Measurements from ENCODE around the gene PSAP. TPM values are rescaled to one million over a fixed set of nuclear protein-coding genes. Genes with fewer than 3 reads are reported as not detected.

Gene PSAP
- total RNA-seq, 2 experiments from 2014 or later: 93.1 to 97.0 TPM

DNA sequence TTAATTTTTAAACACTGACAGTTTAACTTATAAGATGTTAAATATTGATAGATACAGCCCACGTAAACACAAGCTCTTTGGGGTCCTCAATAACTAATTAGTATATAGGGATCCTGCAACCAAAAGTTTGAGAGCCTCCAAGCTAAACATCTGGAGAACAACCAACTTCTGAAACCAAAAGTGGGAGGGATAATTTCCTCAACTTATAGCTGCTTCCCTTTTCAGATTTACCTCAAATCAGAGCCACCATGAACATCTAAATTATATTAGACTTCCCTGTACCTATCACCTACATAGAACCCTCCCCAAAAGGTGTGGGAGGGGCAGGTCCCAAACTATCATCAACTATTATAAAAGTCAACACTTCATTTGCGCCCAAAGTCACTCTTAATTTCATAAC lies 8.6 kb downstream of the PSAP start:
- H3K9me3 Mint-ChIP-seq: peaks cover 2% of the 10 kb centered on the region
- no peaks in the 10 kb centered on the region for H3K27me3 Mint-ChIP-seq
- H3K4me1 Mint-ChIP-seq: peaks cover 73% of the 10 kb centered on the region
- H3K4me3 Mint-ChIP-seq: no peak overlapping the region
- peaks cover 3% of the 10 kb centered on the region for H3K36me3 Mint-ChIP-seq
- no peak overlapping the region for H3K27ac Mint-ChIP-seq
- no peak for DNase-seq

DNA sequence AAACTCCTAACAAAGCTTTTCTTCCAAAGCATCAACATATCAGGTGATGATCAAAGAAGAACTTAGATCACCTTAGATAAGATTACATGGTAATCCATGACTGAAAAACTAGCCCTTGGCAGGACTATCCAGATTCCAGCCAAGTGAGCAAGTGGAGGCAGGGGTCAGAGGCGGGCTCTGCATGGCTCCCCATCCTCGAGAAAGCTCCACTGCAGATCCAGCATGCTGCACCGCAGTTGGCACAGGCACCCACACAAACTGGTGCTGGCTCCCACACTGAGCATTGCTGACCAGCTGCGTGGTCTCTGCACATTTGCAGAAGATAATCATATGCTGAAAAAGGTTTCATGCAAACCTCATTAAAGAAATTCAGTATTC lies 10.1 kb downstream of the PSAP start:
- Mint-ChIP-seq H3K36me3 (peaks cover 3% of the 10 kb centered on the region), H3K27ac (no peak overlapping the region), H3K4me1 (peaks cover 80% of the 10 kb centered on the region), H3K27me3 (no peaks in the 10 kb centered on the region), H3K9me3 (peaks cover 2% of the 10 kb centered on the region), H3K4me3 (no peak overlapping the region)
- no peak for DNase-seq

DNA sequence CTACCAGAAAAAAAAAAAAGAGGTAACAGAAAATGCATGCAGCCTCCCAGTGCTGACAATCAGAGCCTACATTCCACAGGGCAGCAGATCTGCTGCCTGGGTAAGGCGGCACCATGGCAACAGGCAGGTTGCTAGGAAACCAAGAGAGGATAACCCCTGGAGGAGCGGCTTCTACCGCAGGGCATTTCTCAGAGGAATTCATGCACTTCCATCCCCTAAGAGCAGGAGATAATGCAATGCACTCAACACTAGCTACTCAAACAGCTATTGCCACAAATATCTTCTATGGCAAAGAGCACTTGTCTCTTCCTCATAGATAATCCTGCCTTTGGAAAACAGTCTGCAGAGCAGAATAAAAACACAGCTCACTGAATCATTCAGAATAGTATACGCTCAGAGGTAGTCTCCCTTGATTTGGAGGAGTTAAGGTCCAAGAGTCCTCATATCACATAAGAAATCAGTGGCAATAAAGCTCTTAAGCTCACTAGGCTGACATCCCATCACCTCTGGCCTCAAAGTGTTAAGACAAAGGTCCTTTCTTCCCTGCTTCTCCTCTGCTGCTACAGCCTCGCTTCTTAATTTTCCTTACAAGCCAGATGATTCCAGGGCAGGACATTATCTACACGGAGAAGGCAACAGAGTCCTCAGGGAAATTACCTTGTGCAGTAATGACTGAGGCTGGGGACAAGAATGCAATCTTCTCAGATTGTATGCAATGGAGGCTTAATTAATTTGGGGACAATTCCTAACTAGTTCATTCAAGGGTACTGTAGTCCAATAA lies 10.7 kb downstream of the PSAP start:
- Mint-ChIP-seq H3K4me3 (no peak overlapping the region), H3K27me3 (no peaks in the 10 kb centered on the region), H3K9me3 (peaks cover 2% of the 10 kb centered on the region), H3K27ac (no peak overlapping the region), H3K36me3 (peaks cover 3% of the 10 kb centered on the region), H3K4me1 (peaks cover 76% of the 10 kb centered on the region)
- DNase-seq: no peak

DNA sequence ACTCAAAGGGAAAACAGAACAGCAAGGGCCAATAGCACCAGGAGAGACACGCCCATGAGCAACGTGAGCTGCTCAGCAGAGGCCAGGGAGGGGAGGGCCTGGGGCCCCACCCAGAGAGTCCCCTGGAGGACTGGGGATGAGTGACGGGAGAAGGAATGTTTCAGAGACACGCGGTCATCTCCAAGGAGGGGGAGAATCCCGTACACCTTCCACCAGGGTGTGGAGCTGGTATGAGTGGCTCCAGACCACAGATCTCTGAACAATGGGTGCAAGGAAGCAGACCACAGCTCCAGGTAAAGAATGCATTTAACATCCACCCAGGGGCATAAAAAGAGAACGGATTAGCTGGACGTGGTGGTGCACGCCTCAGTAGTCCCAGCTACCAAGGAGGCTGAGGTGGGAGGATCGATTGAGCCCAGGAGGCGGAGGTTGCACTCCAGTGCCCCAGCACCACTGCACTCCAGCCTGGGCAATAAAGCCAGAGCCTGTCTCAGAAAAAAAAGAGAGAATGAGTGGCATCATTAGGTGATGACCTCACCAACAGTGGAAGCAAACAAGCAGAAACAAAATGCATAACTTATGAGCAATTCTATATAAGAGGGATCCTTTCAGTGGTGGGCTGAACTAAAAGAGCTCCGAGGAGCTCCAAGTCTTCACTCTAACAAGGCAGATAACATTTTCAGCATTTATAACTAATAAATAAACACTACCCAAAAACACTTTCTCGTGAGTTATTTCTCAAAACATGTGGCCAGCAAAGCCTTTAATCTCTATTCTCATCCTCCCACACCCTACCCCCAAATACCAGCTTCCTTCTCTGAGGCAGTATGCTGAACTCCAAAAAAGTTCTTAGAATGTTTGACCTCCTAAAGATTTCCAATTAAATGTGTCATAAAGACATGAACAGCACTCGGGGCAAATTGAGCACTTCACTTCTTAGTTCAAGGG lies 12.5 kb downstream of the PSAP start:
- Mint-ChIP-seq H3K4me3 (no peak overlapping the region), H3K9me3 (no peaks in the 10 kb centered on the region), H3K4me1 (peaks cover 68% of the 10 kb centered on the region)

DNA sequence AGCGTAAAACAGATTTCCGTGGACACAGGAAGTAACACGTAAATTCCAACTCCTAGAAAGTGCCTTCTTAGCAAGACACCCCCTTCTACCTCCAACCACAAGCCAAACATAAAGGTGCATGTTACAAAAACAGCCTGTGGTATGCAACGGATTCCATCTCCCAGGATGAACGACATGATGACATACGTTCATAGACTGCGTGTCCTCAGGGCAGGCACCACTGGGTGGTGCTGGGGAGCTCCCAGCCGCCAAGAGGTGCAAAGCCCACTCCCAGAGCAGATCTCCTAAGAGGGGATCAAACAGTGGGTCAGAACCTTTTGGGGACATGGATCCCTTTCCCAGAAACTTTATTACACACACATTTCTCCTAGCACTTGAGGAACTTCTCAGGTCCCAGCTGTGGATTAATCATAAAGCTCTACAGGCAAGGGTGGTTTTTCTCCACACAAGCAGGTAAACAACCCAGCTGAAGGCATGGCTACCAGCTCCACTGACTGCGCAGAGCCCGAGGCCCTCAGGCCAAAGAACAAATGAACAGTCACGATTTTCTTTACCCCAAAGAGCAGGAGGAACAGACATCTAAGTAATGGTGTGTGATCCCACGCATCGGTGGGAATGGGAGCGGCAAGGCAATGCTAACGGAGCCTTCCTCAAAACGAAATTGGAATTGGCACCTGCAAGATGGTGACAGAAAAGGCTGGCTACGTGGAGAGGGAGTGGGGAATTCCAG lies 13.8 kb downstream of the PSAP start:
- H3K4me1 Mint-ChIP-seq: peaks cover 63% of the 10 kb centered on the region
- no peaks in the 10 kb centered on the region for H3K27me3 Mint-ChIP-seq
- H3K27ac Mint-ChIP-seq: no peak overlapping the region
- H3K4me3 Mint-ChIP-seq: no peak overlapping the region
- no peaks in the 10 kb centered on the region for H3K9me3 Mint-ChIP-seq
- peak; percentile 14 for DNase-seq
- peaks cover 2% of the 10 kb centered on the region for H3K36me3 Mint-ChIP-seq

More for the DNA sequence above, 12.5 kb downstream of the PSAP start:
- DNase-seq: no peak
- Mint-ChIP-seq H3K36me3 (peaks cover 2% of the 10 kb centered on the region), H3K27ac (peak overlapping the region; percentile 5), H3K27me3 (no peaks in the 10 kb centered on the region)

DNA sequence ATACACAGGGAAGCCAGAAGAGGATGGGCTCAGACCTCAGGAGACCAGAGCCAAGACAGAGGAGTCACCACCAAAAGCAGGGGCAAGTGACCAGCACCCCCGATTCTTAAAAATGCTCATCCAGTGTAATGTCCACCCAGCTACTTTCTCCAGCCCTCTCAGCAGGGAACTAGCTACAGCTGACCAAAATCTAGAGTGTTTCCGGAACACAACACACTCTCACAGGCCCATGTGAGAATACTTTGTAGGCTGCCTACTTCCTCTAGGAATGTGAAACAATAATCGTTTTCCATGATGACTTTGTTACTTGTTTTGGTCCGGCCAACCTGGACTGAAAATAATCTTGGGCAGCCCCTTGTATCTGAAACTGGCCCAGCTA lies 14.5 kb downstream of the PSAP start:
- DNase-seq: no peak
- H3K27me3 Mint-ChIP-seq: no peaks in the 10 kb centered on the region
- H3K4me3 Mint-ChIP-seq: no peak overlapping the region
- no peaks in the 10 kb centered on the region for H3K9me3 Mint-ChIP-seq
- H3K4me1 Mint-ChIP-seq: peaks cover 60% of the 10 kb centered on the region
- H3K27ac Mint-ChIP-seq: no peak overlapping the region
- H3K36me3 Mint-ChIP-seq: peaks cover 3% of the 10 kb centered on the region

DNA sequence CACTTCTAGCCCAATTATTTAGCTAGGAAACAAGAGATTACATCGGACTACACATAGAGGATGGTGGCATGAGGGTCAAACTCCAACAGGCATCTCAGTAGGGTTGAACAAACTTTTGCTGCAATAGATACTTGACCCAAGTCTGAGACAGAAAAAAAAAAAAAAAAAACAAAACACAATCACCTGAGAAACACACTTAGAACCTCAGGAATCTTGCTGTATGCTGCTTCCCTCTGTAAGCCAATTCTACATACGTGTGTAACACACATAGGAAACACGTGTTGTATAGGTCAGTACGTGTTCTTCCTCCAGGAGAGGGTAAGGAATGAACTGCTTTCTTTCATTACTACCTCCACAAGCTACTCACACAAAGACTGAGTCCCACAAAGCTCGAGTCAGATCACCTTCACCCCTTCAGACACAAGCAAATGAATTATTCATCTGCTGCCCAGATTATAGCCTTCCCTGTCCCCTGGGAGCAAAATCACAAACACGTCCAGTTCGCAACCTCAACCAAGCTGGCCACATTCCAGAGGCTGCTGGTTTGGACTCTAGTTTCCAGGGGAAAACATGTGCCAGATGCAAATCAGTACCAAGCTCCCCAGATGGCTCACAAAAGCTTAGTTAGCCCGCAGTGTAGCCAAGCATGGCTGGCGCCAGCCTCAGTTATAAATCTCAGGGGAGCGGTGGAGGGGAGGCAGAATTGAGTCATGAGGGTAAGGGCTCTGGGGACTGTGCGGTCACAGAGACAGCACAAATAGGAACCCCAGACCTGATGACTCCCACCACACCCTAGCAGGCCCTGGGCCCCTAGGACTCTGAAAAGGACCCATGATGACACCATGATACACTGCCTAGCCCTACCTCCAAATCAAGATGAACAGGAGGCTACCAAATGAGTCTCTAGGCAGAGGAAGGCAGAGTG lies 15.1 kb downstream of the PSAP start:
- H3K36me3 Mint-ChIP-seq: peaks cover 7% of the 10 kb centered on the region
- H3K27me3 Mint-ChIP-seq: no peaks in the 10 kb centered on the region
- no peaks in the 10 kb centered on the region for H3K9me3 Mint-ChIP-seq
- DNase-seq: no peak
- H3K4me3 Mint-ChIP-seq: no peak overlapping the region
- H3K4me1 Mint-ChIP-seq: peaks cover 57% of the 10 kb centered on the region
- no peak overlapping the region for H3K27ac Mint-ChIP-seq

DNA sequence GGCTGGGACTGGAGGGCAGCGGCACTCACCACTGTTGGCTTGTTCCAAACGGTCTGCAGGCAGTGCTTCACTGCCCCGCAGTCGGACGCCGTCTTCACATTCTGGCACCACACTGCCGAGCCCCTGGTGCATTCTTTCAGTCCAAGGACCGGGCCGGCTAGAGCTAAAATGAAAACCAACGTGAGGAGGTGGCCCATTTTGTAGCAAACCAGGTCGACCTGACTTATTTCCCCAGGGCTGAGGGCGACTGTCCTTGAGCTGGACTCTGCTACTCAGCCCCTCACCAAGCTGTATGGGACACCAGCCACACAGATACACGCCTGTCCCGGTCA lies 16.7 kb downstream of the PSAP start:
- no peak overlapping the region for H3K4me3 Mint-ChIP-seq
- DNase-seq: no peak
- H3K4me1 Mint-ChIP-seq: peaks cover 45% of the 10 kb centered on the region
- peaks cover 1% of the 10 kb centered on the region for H3K9me3 Mint-ChIP-seq
- H3K27ac Mint-ChIP-seq: no peak overlapping the region
- peaks cover 18% of the 10 kb centered on the region for H3K36me3 Mint-ChIP-seq
- no peaks in the 10 kb centered on the region for H3K27me3 Mint-ChIP-seq

DNA sequence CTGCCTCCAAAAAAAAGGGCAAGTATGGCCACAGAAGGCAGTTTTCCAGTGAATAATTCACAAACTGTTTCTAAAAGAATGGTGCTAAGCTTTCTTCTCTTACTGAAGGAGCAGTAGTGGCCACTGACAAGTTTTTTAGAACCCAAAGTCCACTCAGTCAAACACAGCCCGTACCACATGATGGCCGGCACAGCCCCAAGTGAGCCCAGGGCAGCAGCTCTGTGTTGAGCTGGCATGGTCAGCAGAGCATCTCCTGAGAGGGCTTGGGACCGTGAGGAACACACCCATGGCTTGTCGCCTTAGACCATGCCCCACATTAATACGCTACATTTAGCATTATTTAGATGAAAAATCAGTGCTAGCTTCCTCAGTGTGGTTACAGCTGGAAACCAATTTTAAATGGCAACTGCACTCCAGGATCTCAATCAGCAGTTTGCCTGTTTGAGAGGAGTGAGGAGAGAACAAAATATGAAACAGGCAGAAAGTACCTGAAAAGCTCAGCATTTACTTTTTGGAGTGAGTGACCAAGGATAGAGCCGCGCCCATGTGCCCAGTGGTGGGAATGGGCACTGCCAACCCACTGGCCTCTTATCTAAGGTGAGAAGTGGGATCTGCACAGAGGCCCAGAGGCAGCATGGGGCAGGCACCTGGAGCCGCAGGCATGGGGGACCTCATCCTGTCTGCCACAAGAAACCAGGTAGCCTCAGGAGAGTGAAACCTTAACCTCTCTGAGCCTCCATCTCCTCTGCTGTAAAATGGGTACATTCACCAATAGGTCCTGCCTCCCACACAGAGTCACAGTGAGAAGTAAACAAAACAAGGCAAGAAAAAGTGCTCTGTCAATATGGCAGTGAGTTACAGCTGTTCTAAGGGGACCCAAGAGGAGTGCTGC lies 17.4 kb downstream of the PSAP start:
- Mint-ChIP-seq H3K27me3 (no peaks in the 10 kb centered on the region), H3K9me3 (peaks cover 1% of the 10 kb centered on the region), H3K4me3 (no peak overlapping the region), H3K27ac (no peak overlapping the region), H3K4me1 (peaks cover 40% of the 10 kb centered on the region), H3K36me3 (peaks cover 22% of the 10 kb centered on the region)
- no peak for DNase-seq

DNA sequence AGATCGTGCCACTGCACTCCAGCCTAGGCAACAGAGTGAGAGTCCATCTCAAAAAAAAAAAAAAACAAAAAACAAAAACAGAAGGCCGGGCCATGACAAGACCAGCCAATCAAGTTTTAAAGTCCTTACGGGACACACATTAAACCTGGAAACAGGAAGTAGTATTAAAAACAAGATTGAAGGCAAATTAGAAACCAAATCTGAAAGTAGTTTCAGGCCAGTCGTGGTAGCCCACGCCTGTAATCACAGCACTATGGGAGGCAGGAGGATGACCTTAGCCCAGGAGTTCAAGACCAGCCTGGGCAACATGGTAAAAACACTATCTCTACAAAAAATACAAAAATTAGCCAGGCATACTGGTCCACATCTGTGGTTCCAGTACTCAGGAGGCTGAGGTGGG lies 18.1 kb downstream of the PSAP start:
- peak; percentile 16 for DNase-seq
- H3K27ac Mint-ChIP-seq: no peak overlapping the region

DNA sequence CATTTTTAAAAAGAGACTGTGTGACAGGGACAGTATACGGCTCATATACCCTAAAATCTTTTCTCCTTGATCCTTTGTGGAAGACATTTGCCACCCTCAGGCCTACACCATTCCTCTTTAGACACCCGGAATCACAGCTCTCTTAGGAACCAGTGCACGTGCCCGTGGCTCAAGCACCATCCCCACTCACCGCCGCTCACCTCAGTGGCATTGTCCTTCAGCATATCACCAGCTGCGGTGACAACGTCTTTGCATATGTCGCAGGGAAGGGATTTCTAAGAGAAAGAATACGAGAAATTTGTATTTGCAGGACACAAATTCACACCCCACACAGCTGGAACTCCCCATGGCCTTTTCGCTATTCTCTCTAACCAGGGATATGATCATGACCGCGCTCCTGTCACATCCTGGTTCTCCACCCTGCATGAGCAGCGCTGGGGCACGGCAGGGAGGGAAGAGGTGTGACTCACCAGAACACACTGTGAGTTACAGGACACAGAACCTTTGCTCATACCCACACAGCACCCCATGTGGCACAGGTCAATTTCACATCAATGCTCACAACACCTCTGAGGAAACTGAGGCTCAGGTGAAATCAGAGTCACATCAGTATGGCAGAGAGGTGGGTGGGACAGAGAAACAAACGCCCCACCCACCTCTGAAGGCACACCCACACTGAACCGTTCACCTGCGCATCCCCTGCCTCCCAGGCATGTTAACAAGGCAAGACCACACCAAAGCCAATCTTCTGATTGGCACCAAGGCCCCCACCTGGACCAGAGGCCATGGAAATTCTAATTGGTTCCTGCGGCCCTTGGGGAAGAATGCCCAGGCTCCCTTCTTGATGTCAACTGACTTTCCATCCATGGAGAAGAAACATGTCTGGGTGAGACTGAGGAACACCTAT lies 19.2 kb downstream of the PSAP start:
- DNase-seq: no peak
- peaks cover 1% of the 10 kb centered on the region for H3K9me3 Mint-ChIP-seq
- no peak overlapping the region for H3K27ac Mint-ChIP-seq
- H3K4me3 Mint-ChIP-seq: no peak overlapping the region
- H3K4me1 Mint-ChIP-seq: peaks cover 23% of the 10 kb centered on the region
- peaks cover 24% of the 10 kb centered on the region for H3K36me3 Mint-ChIP-seq
- H3K27me3 Mint-ChIP-seq: no peaks in the 10 kb centered on the region

More for the DNA sequence above, 18.1 kb downstream of the PSAP start:
- Mint-ChIP-seq H3K4me1 (peaks cover 33% of the 10 kb centered on the region), H3K27me3 (no peaks in the 10 kb centered on the region), H3K9me3 (peaks cover 1% of the 10 kb centered on the region), H3K36me3 (peaks cover 22% of the 10 kb centered on the region), H3K4me3 (no peak overlapping the region)

DNA sequence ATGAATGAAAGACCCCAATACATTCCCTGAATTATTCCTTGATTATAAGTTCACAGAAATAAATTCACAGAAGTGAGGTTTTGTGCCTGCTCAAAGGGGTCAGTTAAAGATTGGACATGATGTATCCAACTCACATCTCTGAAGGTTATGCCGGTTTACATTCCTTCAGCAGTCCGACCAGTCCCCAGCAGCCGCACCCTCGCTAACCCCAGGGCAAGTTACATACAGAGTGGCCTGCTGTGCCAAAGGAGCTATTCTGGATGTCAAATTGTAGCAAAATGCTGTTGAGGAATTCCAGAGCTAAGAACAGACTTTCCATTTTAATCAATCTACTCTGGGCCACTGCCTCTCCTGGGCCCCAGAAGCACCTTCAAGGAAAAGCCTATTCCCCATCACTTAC lies 20.3 kb downstream of the PSAP start:
- no peak overlapping the region for H3K4me3 Mint-ChIP-seq
- no peak for DNase-seq
- peaks cover 1% of the 10 kb centered on the region for H3K9me3 Mint-ChIP-seq
- H3K36me3 Mint-ChIP-seq: peaks cover 24% of the 10 kb centered on the region
- H3K27ac Mint-ChIP-seq: no peak overlapping the region
- no peaks in the 10 kb centered on the region for H3K27me3 Mint-ChIP-seq
- peaks cover 12% of the 10 kb centered on the region for H3K4me1 Mint-ChIP-seq

DNA sequence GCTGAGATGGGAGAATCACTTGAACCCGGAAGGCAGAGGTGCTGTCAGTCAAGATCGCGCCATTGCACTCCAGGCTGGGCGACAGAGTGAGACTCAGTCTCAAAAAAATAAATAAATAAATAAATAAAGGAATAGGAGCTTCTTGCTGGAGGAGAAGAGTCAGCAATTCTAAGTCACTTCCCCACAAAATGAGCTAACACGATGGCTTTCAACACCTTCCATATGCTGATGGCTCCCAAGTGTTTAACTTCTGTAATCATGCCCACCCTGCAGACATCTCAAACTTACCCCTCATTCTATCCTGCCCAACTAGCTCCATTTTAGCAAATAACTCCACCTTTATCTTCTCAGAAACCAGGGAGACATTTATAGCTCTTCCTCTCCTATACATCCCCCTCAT lies 21.2 kb downstream of the PSAP start:
- Mint-ChIP-seq H3K27ac (no peak overlapping the region), H3K4me1 (peaks cover 12% of the 10 kb centered on the region), H3K4me3 (no peak overlapping the region), H3K9me3 (peaks cover 1% of the 10 kb centered on the region), H3K27me3 (no peaks in the 10 kb centered on the region), H3K36me3 (peaks cover 24% of the 10 kb centered on the region)
- DNase-seq: no peak

Data from activated naive CD8-positive, alpha-beta T cell treated with anti-CD3 and anti-CD28 coated beads for 36 hours (primary cell).